K562 (cell line): ENCODE results near the gene SCN4A. TPM values are rescaled to one million over a fixed set of nuclear protein-coding genes. Genes with fewer than 3 reads are reported as not detected.

Experiments used
- ATAC-seq: fragments of 200-7000 bp; cut with Tn5 transposase; 3 replicates; pipeline ENCODE4 v1.9.1; 2020; ENCODE audit warnings: moderate library complexity
- BruUV-seq: library from RNA; stranded (reverse); fragments of 400-500 nt; replicated peaks from 2 replicates; lab custom pipeline; 2021; lab: Mats Ljungman, UMichigan
- CTCF ChIA-PET: fragments of 300-600 bp; formaldehyde crosslinking; extraction: SDS; loops from one replicate; lab custom pipeline; 2021; ENCODE audit warnings: low intra/inter-chr PET ratio; lab: Yijun Ruan, JAX
- POLR2A ChIA-PET: fragments of 300-600, 350-650 bp; sonication (Branson Sonifier 250); formaldehyde crosslinking; extraction: SDS; loops from one replicate; lab custom pipeline; 2021; ENCODE audit warnings: antibody characterized with exemption, inconsistent platforms; lab: Yijun Ruan, JAX
- DNase-seq, 4 experiments: peaks; one replicate each; pipeline versions ENCODE4 v3.0.0 to v3.0.0-alpha.2; 2011 to 2018; ENCODE audit warnings: low spot score in 3 of 4, mixed read lengths in 3 of 4; ENCODE audit errors: extremely low read depth in 1 of 4
- FAIRE-seq: peaks from 2 replicates; lab custom pipeline; 2011; peaks lifted over from hg19 to GRCh38; lab: Jason Lieb, UNC
- H2AFZ ChIP-seq: 2 replicates; pipeline ENCODE4 v1.6.0; 2011; ENCODE audit warnings: low read depth, low read length, control low read depth, inconsistent platforms
- H3K27ac ChIP-seq: fragments of 200-600 bp; 3 replicates; pipeline ENCODE4 v1.8.0; 2011; ENCODE audit warnings: low read depth, mild to moderate bottlenecking, control low read depth, inconsistent platforms, low read length, moderate library complexity, mixed read lengths; ENCODE audit errors: extremely low read depth
- H3K27me3 ChIP-seq, 2 experiments: fragments of 300-600 bp in 1 of 2; 2 replicates in 1 of 2; 3 replicates in 1 of 2; pipeline versions ENCODE4 v1.6.0 to v1.8.0; 2011; ENCODE audit warnings: inconsistent platforms in 2 of 2, low read length in 2 of 2, mild to moderate bottlenecking in 1 of 2, mixed read lengths in 1 of 2, moderate library complexity in 1 of 2; ENCODE audit not compliant: control insufficient read depth in 2 of 2, insufficient read depth in 2 of 2
- H3K36me3 ChIP-seq: fragments of 300-600 bp; 3 replicates; pipeline ENCODE4 v1.8.0; 2011; ENCODE audit warnings: mild to moderate bottlenecking, low read length, inconsistent platforms; ENCODE audit not compliant: control insufficient read depth, insufficient read depth
- H3K4me1 ChIP-seq, 2 experiments: fragments of 200-600 bp in 1 of 2; replicated peaks in 1 of 2; 2 replicates in 1 of 2; 3 replicates in 1 of 2; pipeline versions ENCODE4 v1.5.1 to v1.8.0; 2011; ENCODE audit warnings: inconsistent platforms in 2 of 2, low read length in 2 of 2, mild to moderate bottlenecking in 1 of 2, mixed read lengths in 1 of 2, moderate library complexity in 1 of 2; ENCODE audit not compliant: control insufficient read depth in 2 of 2, insufficient read depth in 2 of 2
- H3K4me2 ChIP-seq: 2 replicates; pipeline ENCODE4 v1.6.1; 2011; ENCODE audit warnings: low read length, control low read depth, inconsistent platforms, mixed read lengths; ENCODE audit not compliant: insufficient read depth
- H3K4me3 ChIP-seq: fragments of 200-600 bp; sonication (generic), shearing (Covaris generic); 2 replicates; pipeline ENCODE4 v1.5.1; 2016; ENCODE audit warnings: control low read depth, inconsistent platforms
- H3K79me2 ChIP-seq: fragments of 200-600 bp; 3 replicates; pipeline ENCODE4 v1.8.0; 2011; ENCODE audit warnings: low read length, inconsistent platforms; ENCODE audit not compliant: control insufficient read depth, insufficient read depth
- H3K9ac ChIP-seq, 2 experiments: 2 replicates each; pipeline versions ENCODE4 v1.6.0 to v1.6.1; 2011; ENCODE audit warnings: low read depth in 2 of 2, low read length in 2 of 2, control low read depth in 1 of 2, inconsistent platforms in 1 of 2, mild to moderate bottlenecking in 1 of 2, mixed read lengths in 1 of 2; ENCODE audit not compliant: insufficient read depth in 1 of 2
- H3K9me1 ChIP-seq: one replicate; pipeline ENCODE4 v1.6.0; 2011; ENCODE audit warnings: inconsistent platforms, mild to moderate bottlenecking, low read length, moderate library complexity; ENCODE audit not compliant: control insufficient read depth, insufficient read depth
- H3K9me3 ChIP-seq: replicated peaks from 2 replicates; pipeline ENCODE4 v1.5.1; 2011; ENCODE audit warnings: low read depth, low read length, inconsistent platforms; ENCODE audit not compliant: control insufficient read depth, insufficient read depth
- H4K20me1 ChIP-seq: replicated peaks from 2 replicates; pipeline ENCODE4 v1.6.1; 2011; ENCODE audit warnings: low read length, inconsistent platforms, mixed read lengths; ENCODE audit not compliant: control insufficient read depth, insufficient read depth
- ADNP ChIP-seq: fragments of 200-800 bp; sonication (Bioruptor generic); IDR thresholded peaks from 2 replicates; pipeline ENCODE4 v1.6.1; 2016; ENCODE audit warnings: missing genetic modification characterization, missing compliant biosample characterization
- CEBPB ChIP-seq: fragments of 450-650 bp; IDR thresholded peaks from 2 replicates; pipeline ENCODE4 v1.6.1; 2016; ENCODE audit warnings: missing genetic modification characterization, missing compliant biosample characterization
- DMBX1 ChIP-seq: fragments of 250-450 bp; sonication (Bioruptor Pico); IDR thresholded peaks from 2 replicates; pipeline ENCODE4 v1.8.0; 2022; ENCODE audit warnings: inconsistent platforms, mild to moderate bottlenecking, moderate library complexity, borderline replicate concordance
- ELK1 ChIP-seq: sonication (generic); formaldehyde crosslinking; IDR thresholded peaks from 2 replicates; pipeline ENCODE4 v1.8.1; 2022; ENCODE audit warnings: missing genetic modification reagents
- HOXB6 ChIP-seq: fragments of 250-450 bp; sonication (Bioruptor Pico); IDR thresholded peaks from 2 replicates; pipeline ENCODE4 v1.5.1; 2022; ENCODE audit warnings: mild to moderate bottlenecking, borderline replicate concordance
- POLR2A ChIP-seq: fragments of 450-650 bp; conservative IDR thresholded peaks from 2 replicates; pipeline ENCODE4 v1.6.1; 2016
- PPARD ChIP-seq: fragments of 250-450 bp; sonication (Bioruptor Pico); IDR thresholded peaks from 2 replicates; pipeline ENCODE4 v1.8.0; 2022; ENCODE audit warnings: inconsistent platforms, mild to moderate bottlenecking, moderate library complexity
- RFX5 ChIP-seq: IDR thresholded peaks from 2 replicates; pipeline ENCODE4 v1.6.1; 2011; ENCODE audit warnings: low read depth, mild to moderate bottlenecking, improper control_type of control experiment, low read length
- SAFB2 ChIP-seq: fragments of 200-400 bp; formaldehyde crosslinking; IDR thresholded peaks from 2 replicates; pipeline ENCODE4 v1.6.1; 2018; ENCODE audit warnings: borderline replicate concordance, low read length, low read depth, moderate library complexity; ENCODE audit not compliant: severe bottlenecking
- SIN3B ChIP-seq: fragments of 450-650 bp; IDR thresholded peaks from 2 replicates; pipeline ENCODE4 v1.6.1; 2017; ENCODE audit warnings: low read depth, mild to moderate bottlenecking, moderate library complexity
- TCF3 ChIP-seq: sonication (generic); formaldehyde crosslinking; IDR thresholded peaks from 2 replicates; pipeline ENCODE4 v1.4.0; 2020; ENCODE audit warnings: mild to moderate bottlenecking, missing genetic modification reagents
- ZKSCAN3 ChIP-seq: fragments of 250-450 bp; sonication (Bioruptor Pico); IDR thresholded peaks from 2 replicates; pipeline ENCODE4 v1.4.0; 2020
- ZNF133 ChIP-seq: fragments of 250-450 bp; sonication (Bioruptor Pico); IDR thresholded peaks from 2 replicates; pipeline ENCODE4 v1.4.0; 2020; ENCODE audit warnings: mild to moderate bottlenecking
- ZNF551 ChIP-seq: fragments of 250-450 bp; sonication (Bioruptor Pico); IDR thresholded peaks from 2 replicates; pipeline ENCODE4 v1.5.0; 2021; ENCODE audit warnings: mild to moderate bottlenecking, moderate library complexity
- WGBS: fragments of 100-300 bp; shearing (Covaris generic); methylation state at CpG from one replicate; pipeline ENCODE4 v1.1.6; 2016; ENCODE audit warnings: low coverage, mixed read lengths; ENCODE audit not compliant: insufficient coverage; ENCODE audit errors: missing lambda C conversion rate; 5-methylcytosine and 5-hydroxymethylcytosine counted together
- in situ Hi-C: fragments of 300-500 bp; cut with MboI; formaldehyde crosslinking; loops from 4 replicates; pipeline ENCODE4 v1.15.0; 2018; ENCODE audit warnings: inconsistent platforms, mixed read lengths
- intact Hi-C: fragments of 100-400 bp; cut with micrococcal nuclease; formaldehyde crosslinking; loops from 2 replicates; pipeline ENCODE4 v1.14.2; 2022
- polyA plus RNA-seq, 8 experiments: library from polyadenylated mRNA; depleted of rRNA in 4 of 8; stranded (reverse) in 5 of 8; unstranded in 3 of 8; fragments of >200 nt; fragmentation: Nextera tagmentation in 2 of 8; fragmentation: Illumina TruSeq in 1 of 8; extraction: Ambion mirVana in 2 of 8; extraction: Trizol in 1 of 8; gene quantifications; 2 replicates each; pipeline versions ENCODE4 v1.2.1 to v1.2.3, GENCODE V29; 2011 to 2014; ENCODE audit warnings: inconsistent platforms in 1 of 8, missing spikeins in 1 of 8
- total RNA-seq, 7 experiments: library from RNA; depleted of rRNA in 6 of 7; stranded (reverse); fragments of >200 nt in 6 of 7; fragmentation: Illumina TruSeq in 2 of 7; extraction: Trizol in 2 of 7; gene quantifications; 2 replicates each; pipeline versions ENCODE4 v1.2.1 to v1.2.3, GENCODE V29; 2011 to 2021; ENCODE audit warnings: low replicate concordance in 1 of 7
- TF ChIP-seq, protein P1 (sequence below): sonication (generic); formaldehyde crosslinking; IDR thresholded peaks from 2 replicates; pipeline ENCODE4 v1.8.1; 2023; ENCODE audit warnings: mild to moderate bottlenecking, missing genetic modification reagents
- TF ChIP-seq, protein P2 (sequence below): fragments of 250-450 bp; sonication (Bioruptor Pico); IDR thresholded peaks from 2 replicates; pipeline ENCODE4 v1.4.0; 2020

Gene SCN4A
- total and polyA plus RNA-seq, 9 of the 15 experiments (the other 6 are each of a cell fraction or from before 2014, with no cell fraction given) = 0.29 to 2.6 (median 1.4) TPM

- H3K4me2 ChIP-seq = no peak overlapping the region
- BruUV-seq = no TSS peak
- POLR2A ChIA-PET = no interaction called here
- no peak overlapping the region for H2AFZ ChIP-seq
- H4K20me1 ChIP-seq = no peaks in the 10 kb centered on the region
- H3K4me1 ChIP-seq = peaks cover 0 to 2% of the 10 kb centered on the region in 2 experiments; a peak in 2 of 5 replicates
- ATAC-seq (no peak), DNase-seq (no peak), FAIRE-seq (no peak)
- H3K9me1 ChIP-seq = no peaks in the 10 kb centered on the region
- CTCF ChIA-PET = interaction anchor here (0.6 kb wide), 1 partner anchor 133 kb away, joined by 3 read pairs; no protein-coding TSS in a partner anchor
- no peaks in the 10 kb centered on the region for H3K27me3 ChIP-seq
- H3K79me2 ChIP-seq = no peaks in the 10 kb centered on the region
- intact Hi-C loops = no loop called here
- H3K27ac ChIP-seq = no peak overlapping the region
- H3K4me3 ChIP-seq = no peak overlapping the region
- no peak overlapping the region for H3K9ac ChIP-seq
- in situ Hi-C loops = no loop called here
- no peaks in the 10 kb centered on the region for H3K9me3 ChIP-seq
- no peaks in the 10 kb centered on the region for H3K36me3 ChIP-seq
- 76% methylated on average over 6 of the region's 6 CpGs for WGBS
- no peak for TF ChIP-seq ELK1
- TF ChIP-seq SIN3B = no peak
- TF ChIP-seq DMBX1 (CRISPR knock-in tag) = no peak
- TF ChIP-seq ZNF551 (CRISPR knock-in tag) = no peak
- TF ChIP-seq ZKSCAN3 (CRISPR knock-in tag) = no peak
- TF ChIP-seq ADNP (tag) = no peak
- no peak for TF ChIP-seq ZNF133 (CRISPR knock-in tag)
- no peak for TF ChIP-seq PPARD (CRISPR knock-in tag)
- TF ChIP-seq RFX5 = no peak
- TF ChIP-seq, protein P1, sequence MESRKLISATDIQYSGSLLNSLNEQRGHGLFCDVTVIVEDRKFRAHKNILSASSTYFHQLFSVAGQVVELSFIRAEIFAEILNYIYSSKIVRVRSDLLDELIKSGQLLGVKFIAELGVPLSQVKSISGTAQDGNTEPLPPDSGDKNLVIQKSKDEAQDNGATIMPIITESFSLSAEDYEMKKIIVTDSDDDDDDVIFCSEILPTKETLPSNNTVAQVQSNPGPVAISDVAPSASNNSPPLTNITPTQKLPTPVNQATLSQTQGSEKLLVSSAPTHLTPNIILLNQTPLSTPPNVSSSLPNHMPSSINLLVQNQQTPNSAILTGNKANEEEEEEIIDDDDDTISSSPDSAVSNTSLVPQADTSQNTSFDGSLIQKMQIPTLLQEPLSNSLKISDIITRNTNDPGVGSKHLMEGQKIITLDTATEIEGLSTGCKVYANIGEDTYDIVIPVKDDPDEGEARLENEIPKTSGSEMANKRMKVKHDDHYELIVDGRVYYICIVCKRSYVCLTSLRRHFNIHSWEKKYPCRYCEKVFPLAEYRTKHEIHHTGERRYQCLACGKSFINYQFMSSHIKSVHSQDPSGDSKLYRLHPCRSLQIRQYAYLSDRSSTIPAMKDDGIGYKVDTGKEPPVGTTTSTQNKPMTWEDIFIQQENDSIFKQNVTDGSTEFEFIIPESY (CRISPR knock-in tag) = no peak
- no peak for TF ChIP-seq TCF3
- TF ChIP-seq, protein P2, sequence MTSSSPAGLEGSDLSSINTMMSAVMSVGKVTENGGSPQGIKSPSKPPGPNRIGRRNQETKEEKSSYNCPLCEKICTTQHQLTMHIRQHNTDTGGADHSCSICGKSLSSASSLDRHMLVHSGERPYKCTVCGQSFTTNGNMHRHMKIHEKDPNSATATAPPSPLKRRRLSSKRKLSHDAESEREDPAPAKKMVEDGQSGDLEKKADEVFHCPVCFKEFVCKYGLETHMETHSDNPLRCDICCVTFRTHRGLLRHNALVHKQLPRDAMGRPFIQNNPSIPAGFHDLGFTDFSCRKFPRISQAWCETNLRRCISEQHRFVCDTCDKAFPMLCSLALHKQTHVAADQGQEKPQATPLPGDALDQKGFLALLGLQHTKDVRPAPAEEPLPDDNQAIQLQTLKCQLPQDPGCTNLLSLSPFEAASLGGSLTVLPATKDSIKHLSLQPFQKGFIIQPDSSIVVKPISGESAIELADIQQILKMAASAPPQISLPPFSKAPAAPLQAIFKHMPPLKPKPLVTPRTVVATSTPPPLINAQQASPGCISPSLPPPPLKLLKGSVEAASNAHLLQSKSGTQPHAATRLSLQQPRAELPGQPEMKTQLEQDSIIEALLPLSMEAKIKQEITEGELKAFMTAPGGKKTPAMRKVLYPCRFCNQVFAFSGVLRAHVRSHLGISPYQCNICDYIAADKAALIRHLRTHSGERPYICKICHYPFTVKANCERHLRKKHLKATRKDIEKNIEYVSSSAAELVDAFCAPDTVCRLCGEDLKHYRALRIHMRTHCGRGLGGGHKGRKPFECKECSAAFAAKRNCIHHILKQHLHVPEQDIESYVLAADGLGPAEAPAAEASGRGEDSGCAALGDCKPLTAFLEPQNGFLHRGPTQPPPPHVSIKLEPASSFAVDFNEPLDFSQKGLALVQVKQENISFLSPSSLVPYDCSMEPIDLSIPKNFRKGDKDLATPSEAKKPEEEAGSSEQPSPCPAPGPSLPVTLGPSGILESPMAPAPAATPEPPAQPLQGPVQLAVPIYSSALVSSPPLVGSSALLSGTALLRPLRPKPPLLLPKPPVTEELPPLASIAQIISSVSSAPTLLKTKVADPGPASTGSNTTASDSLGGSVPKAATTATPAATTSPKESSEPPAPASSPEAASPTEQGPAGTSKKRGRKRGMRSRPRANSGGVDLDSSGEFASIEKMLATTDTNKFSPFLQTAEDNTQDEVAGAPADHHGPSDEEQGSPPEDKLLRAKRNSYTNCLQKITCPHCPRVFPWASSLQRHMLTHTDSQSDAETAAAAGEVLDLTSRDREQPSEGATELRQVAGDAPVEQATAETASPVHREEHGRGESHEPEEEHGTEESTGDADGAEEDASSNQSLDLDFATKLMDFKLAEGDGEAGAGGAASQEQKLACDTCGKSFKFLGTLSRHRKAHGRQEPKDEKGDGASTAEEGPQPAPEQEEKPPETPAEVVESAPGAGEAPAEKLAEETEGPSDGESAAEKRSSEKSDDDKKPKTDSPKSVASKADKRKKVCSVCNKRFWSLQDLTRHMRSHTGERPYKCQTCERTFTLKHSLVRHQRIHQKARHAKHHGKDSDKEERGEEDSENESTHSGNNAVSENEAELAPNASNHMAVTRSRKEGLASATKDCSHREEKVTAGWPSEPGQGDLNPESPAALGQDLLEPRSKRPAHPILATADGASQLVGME (CRISPR knock-in tag) = no peak
- no peak for TF ChIP-seq HOXB6 (CRISPR knock-in tag)
- TF ChIP-seq POLR2A = no peak
- no peak for TF ChIP-seq SAFB2
- no peak for TF ChIP-seq CEBPB
These were observed 42.7 kb upstream of the SCN4A start for GRCh38 chr17:64015447-64015846.
